Heart right ventricle (tissue), 16 donors: ENCODE data around the gene ZNF438. TPM values are rescaled to one million over a fixed set of nuclear protein-coding genes. Genes with fewer than 3 reads are reported as not detected.

ENCODE experiments used
- ATAC-seq, 8 donors: fragments of 200-7000 bp; cut with Tn5 transposase; one replicate each; pipeline ENCODE4 v1.9.1; 2020; ENCODE audit warnings: mild to moderate bottlenecking in 8 of 8, moderate library complexity in 8 of 8, moderate number of reproducible peaks in 1 of 8
- DNase-seq, 2 donors: peaks; one replicate each; pipeline ENCODE4 v3.0.0-alpha.2; 2020
- H3K27ac ChIP-seq, 10 donors: fragments of 200-600 bp; sonication (generic) in 2 of 10; one replicate each; pipeline versions ENCODE4 v1.5.0 to v1.8.0; 2020 to 2022; ENCODE audit warnings: mild to moderate bottlenecking in 3 of 10
- H3K27me3 ChIP-seq, 7 donors: fragments of 200-600 bp; one replicate each; pipeline ENCODE4 v1.8.0; 2021 to 2022; ENCODE audit warnings: mild to moderate bottlenecking in 2 of 7
- H3K36me3 ChIP-seq, 9 donors: fragments of 200-600 bp; sonication (generic) in 1 of 9; one replicate each; pipeline versions ENCODE4 v1.5.0 to v1.8.0; 2020 to 2022; ENCODE audit warnings: mild to moderate bottlenecking in 2 of 9
- H3K4me1 ChIP-seq, 9 donors: fragments of 200-600 bp; sonication (generic) in 1 of 9; one replicate each; pipeline versions ENCODE4 v1.5.0 to v1.8.0; 2020 to 2022; ENCODE audit warnings: mild to moderate bottlenecking in 4 of 9
- H3K4me3 ChIP-seq, 10 donors: fragments of 200-600 bp; sonication (generic) in 2 of 10; one replicate each; pipeline versions ENCODE4 v1.5.0 to v1.8.0; 2020 to 2022; ENCODE audit warnings: mild to moderate bottlenecking in 7 of 10, moderate library complexity in 2 of 10
- H3K9me3 ChIP-seq, 11 donors: fragments of 200-600 bp in 10 of 11; sonication (generic) in 2 of 11; one replicate each; pipeline versions ENCODE4 v1.5.0 to v1.8.0; 2013 to 2022; ENCODE audit warnings: mild to moderate bottlenecking in 2 of 11, control low read depth in 1 of 11, moderate library complexity in 1 of 11
- CTCF ChIP-seq, 9 donors: fragments of 200-600 bp; sonication (generic) in 2 of 9; IDR thresholded peaks; one replicate each; pipeline versions ENCODE4 v1.5.0 to v1.8.0; 2021 to 2022; ENCODE audit warnings: antibody characterized with exemption in 9 of 9, mild to moderate bottlenecking in 5 of 9, moderate library complexity in 1 of 9
- WGBS, 2 donors: extraction: QIAGEN DNeasy Blood & Tissue Kit; methylation state at CpG; one replicate each; pipeline ENCODE4 v1.1.7; 2013; ENCODE audit warnings: inconsistent platforms in 1 of 2; 5-methylcytosine and 5-hydroxymethylcytosine counted together
- intact Hi-C, 10 donors: fragments of 100-400 bp; cut with DNase I; formaldehyde crosslinking; loops; one replicate each; pipeline versions ENCODE4 v1.11.1 to v1.14.2; 2022
- polyA plus RNA-seq, 2 donors: library from polyadenylated mRNA; stranded (reverse); fragments of 200-250 nt; gene quantifications; one replicate each; pipeline ENCODE4 v1.2.3, GENCODE V29; 2013
- total RNA-seq, 10 donors: library from RNA; stranded (reverse); fragmentation: NEBNext Ultra II Directional in 3 of 10; extraction: Animal tissue kit (Norgen Biotek cat#: 25700) in 3 of 10; gene quantifications; one replicate each; pipeline versions ENCODE4 v1.2.1 to v1.2.4, GENCODE V29; 2021 to 2023
- donor health status: Arrhythmogenic right ventricular cardiomyopathy.
- donor health status: ischemic (EF 13 %, LVEDD 7.1; RV severe dilation, severe dysfunction).
- donor health status: healthy with polysubstance abuse.
- donor health status: DM: no; HTN: yes; CAD: no.
- donor health status: DM: no; HTN: no; CAD: no.
- donor health status: ischemic (EF 25% LVEDD 6.9; RV normal size, moderate dysfunction).
- donor health status: ischemic (EF 25% LVEDD 5.7; RV mildly dilated, moderate dysfunction).
- donor health status: healthy.
- donor health status: DM: yes; HTN: yes; CAD: no.
- donor health status: Ischemic cardiomyopathy.
- donor health status: ischemic (EF 35%, LVEDD 5.7; RV mildly dilated, moderate dysfunction).
- donor health status: nonischemic (EF 11% LVEDD 7.7; RV severe dilation, severe dysfunction).
- donor health status: DM: yes; HTN: yes; CAD: no.
- donor health status: PGD.
- donor health status: ischemic (EF 29% LVEDD 5.4; RV normal size, mild dysfunction).
- donor health status: nonischemic (EF 23%, LVEDD 6.1; RV moderate dilation, normal function).

The ZNF438 gene
- total and polyA plus RNA-seq, 12 donors, result 7.8 to 21.1 (median 12.4) TPM

GRCh38 chr10:30833628-30833970 is 198.1 kb downstream of the ZNF438 start:
- Histone ChIP-seq H3K9me3 (no peaks in the 10 kb centered on the region), H3K4me1 (peaks cover 0 to 5% (median 3%) of the 10 kb centered on the region in 9 donors), H3K36me3 (peaks cover 0 to 6% (median 0%) of the 10 kb centered on the region in 9 donors), H3K27me3 (no peaks in the 10 kb centered on the region), H3K27ac (no peak overlapping the region), H3K4me3 (no peak overlapping the region)
- WGBS, 2 donors, result 91 to 94% methylated on average over 5 of the region's 5 CpGs
- no peak for ATAC-seq
- TF ChIP-seq CTCF (IDR thresholded peaks at IDR 0.05), result no peak
- DNase-seq, result no peak
- intact Hi-C loops, result no loop called here

GRCh38 chr10:30832749-30833627 is 198.7 kb downstream of the ZNF438 start:
- Histone ChIP-seq H3K27ac (no peak overlapping the region), H3K4me3 (no peak overlapping the region), H3K27me3 (no peaks in the 10 kb centered on the region), H3K9me3 (no peaks in the 10 kb centered on the region), H3K4me1 (peaks cover 0 to 12% (median 8%) of the 10 kb centered on the region in 9 donors), H3K36me3 (peaks cover 0 to 6% (median 0%) of the 10 kb centered on the region in 9 donors)
- ATAC-seq, result peak in 2 of 8 donors; percentile 33 to 34
- WGBS, 2 donors, result 70 to 80% methylated on average over 13 of the region's 13 CpGs
- no peak for TF ChIP-seq CTCF (IDR thresholded peaks at IDR 0.05)
- DNase-seq, result no peak
- intact Hi-C loops, result no loop called here

GRCh38 chr10:30832001-30832748 is 199.5 kb downstream of the ZNF438 start:
- no peak for TF ChIP-seq CTCF (IDR thresholded peaks at IDR 0.05)

DNA sequence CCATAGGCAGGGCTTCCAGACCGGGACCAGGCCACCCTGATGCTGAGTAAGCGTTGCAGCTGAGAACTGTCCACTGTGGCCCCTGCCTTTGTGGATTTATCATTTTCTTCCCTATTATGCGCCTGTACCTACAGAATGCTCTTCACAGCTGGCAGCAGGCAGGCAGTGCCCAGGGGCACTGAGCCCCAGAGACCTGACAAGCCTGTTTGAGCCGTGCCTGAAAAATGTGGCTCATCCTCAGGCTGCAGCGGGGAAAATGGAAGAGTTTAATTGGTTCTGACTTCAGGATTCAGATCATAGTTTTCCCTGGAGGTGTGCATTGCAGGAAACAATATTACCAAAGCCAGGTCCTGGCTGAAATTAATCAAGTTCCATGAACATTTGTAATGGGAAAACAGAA is 200.2 kb downstream of the ZNF438 start:
- DNase-seq, result no peak
- Histone ChIP-seq H3K9me3 (no peaks in the 10 kb centered on the region), H3K36me3 (peaks cover 0 to 6% (median 0%) of the 10 kb centered on the region in 9 donors), H3K4me3 (no peak overlapping the region), H3K27me3 (no peaks in the 10 kb centered on the region), H3K27ac (no peak overlapping the region), H3K4me1 (peaks cover 0 to 20% (median 15%) of the 10 kb centered on the region in 9 donors)
- no peak for ATAC-seq
- intact Hi-C loops, result no loop called here
- 85 to 87% methylated on average over 5 of the region's 5 CpGs for WGBS, 2 donors
- no peak for TF ChIP-seq CTCF (IDR thresholded peaks at IDR 0.05)

More at GRCh38 chr10:30832001-30832748, 199.5 kb downstream of the ZNF438 start:
- intact Hi-C loops, result no loop called here
- no peak overlapping the region for H3K27ac ChIP-seq
- peaks cover 0 to 6% (median 0%) of the 10 kb centered on the region in 9 donors for H3K36me3 ChIP-seq
- H3K27me3 ChIP-seq, result no peaks in the 10 kb centered on the region
- H3K9me3 ChIP-seq, result no peaks in the 10 kb centered on the region
- WGBS, 2 donors, result 91 to 94% methylated on average over 10 of the region's 10 CpGs
- ATAC-seq, result no peak
- peaks cover 0 to 20% (median 15%) of the 10 kb centered on the region in 9 donors for H3K4me1 ChIP-seq
- H3K4me3 ChIP-seq, result no peak overlapping the region
- DNase-seq, result no peak
